Urinary bladder (tissue), 4 donors: ENCODE data around the gene DHCR7. TPM values are rescaled to one million over a fixed set of nuclear protein-coding genes. Genes with fewer than 3 reads are reported as not detected.

Experiments
- DNase-seq: peaks from one replicate; pipeline ENCODE4 v3.0.0-alpha.2; 2015; ENCODE audit errors: extremely low spot score
- H3K27ac ChIP-seq: one replicate; pipeline ENCODE4 v1.5.1; 2013; ENCODE audit warnings: low read depth, mild to moderate bottlenecking, moderate library complexity
- H3K36me3 ChIP-seq: one replicate; pipeline ENCODE4 v1.6.1; 2013; ENCODE audit warnings: mild to moderate bottlenecking, moderate library complexity; ENCODE audit not compliant: insufficient read depth
- H3K4me1 ChIP-seq: one replicate; pipeline ENCODE4 v1.6.1; 2013; ENCODE audit warnings: mild to moderate bottlenecking, moderate library complexity; ENCODE audit not compliant: insufficient read depth
- H3K4me3 ChIP-seq: one replicate; pipeline ENCODE4 v1.5.1; 2013; ENCODE audit warnings: low read depth, low read length
- WGBS: extraction: QIAGEN DNeasy Blood & Tissue Kit; methylation state at CpG from one replicate; pipeline ENCODE4 v1.1.7; 2013; 5-methylcytosine and 5-hydroxymethylcytosine counted together
- polyA plus RNA-seq: library from polyadenylated mRNA; stranded (reverse); fragments of 200-250 nt; gene quantifications from one replicate; pipeline ENCODE4 v1.2.3, GENCODE V29; 2013
- total RNA-seq: library from RNA; depleted of rRNA; stranded (reverse); fragments of >200 nt; gene quantifications from one replicate; pipeline ENCODE4 v1.2.3, GENCODE V29; 2014
- donor health status: healthy with polysubstance abuse.
- donor health status: healthy.

The DHCR7 gene
- total and polyA plus RNA-seq, 2 donors: 8.5 to 11.3 TPM

GRCh38 chr11:71446150-71446549 lies 2.0 kb downstream of the DHCR7 start:
- Histone ChIP-seq H3K4me3 (no peak overlapping the region), H3K27ac (no peak overlapping the region), H3K36me3 (no peaks in the 10 kb centered on the region), H3K4me1 (no peaks in the 10 kb centered on the region)
- DNase-seq: no peak
- WGBS: 94% methylated on average over 1 of the region's 1 CpG

DNA sequence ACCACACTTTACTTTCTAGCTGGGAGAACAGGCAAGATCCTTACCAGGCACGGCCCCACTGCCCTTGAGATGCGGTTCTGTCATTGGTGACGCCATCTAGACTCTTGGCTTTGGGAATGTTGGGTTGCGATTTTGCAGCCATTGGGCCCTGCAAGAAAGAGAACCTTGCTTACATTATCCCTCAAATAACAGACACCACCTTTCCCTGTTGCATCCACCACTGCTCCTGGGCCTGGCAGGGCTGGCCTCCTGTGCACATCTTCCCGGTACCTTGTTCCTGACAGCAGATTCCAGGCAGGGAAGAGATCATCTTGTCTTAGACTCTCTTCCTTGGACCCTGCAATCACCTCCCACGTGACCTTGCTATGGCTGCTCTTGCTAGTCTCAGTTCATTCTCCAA lies 3.4 kb downstream of the DHCR7 start:
- no peak for DNase-seq

DNA sequence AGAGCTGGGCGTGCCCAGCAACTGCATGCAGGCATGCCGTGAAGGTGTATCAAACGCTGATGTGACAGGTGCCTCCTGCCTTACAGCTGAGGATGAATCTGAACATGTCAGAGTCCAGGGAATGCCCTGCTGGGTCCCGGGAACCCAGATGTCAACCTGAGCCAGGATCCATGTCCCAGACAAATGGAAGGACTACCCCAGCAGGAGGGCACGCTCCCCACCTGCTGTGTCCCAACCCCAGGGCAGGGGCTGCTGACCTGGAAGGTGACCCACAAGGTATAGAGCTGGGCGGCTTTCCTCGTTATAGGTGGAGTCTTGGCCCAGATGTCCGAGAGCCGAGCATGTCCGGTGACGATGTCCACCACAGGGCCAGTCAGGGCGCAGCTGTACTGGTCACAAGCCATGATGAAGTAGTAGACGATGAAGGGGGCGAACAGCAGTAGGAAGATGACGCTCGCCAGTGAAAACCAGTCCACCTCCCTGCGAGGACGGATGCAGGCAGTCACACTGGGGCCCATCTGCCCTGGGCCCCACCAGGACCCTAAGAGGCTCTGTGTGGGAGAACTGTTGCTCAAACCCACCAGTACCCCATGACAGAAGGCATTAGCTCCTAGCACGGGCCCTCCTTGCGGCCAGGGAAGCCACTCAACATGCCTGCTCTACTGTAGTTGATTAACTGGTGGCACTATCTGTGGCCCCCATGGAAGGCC lies 4.3 kb downstream of the DHCR7 start:
- WGBS: 97% methylated on average over 20 of the region's 20 CpGs
- DNase-seq: no peak
- no peak overlapping the region for H3K27ac ChIP-seq
- no peak overlapping the region for H3K4me3 ChIP-seq
- no peaks in the 10 kb centered on the region for H3K36me3 ChIP-seq
- no peaks in the 10 kb centered on the region for H3K4me1 ChIP-seq

More for the DNA sequence above, 3.4 kb downstream of the DHCR7 start:
- H3K4me3 ChIP-seq: no peak overlapping the region
- H3K36me3 ChIP-seq: no peaks in the 10 kb centered on the region
- 95% methylated on average over 6 of the region's 6 CpGs for WGBS
- no peak overlapping the region for H3K27ac ChIP-seq
- H3K4me1 ChIP-seq: no peaks in the 10 kb centered on the region

GRCh38 chr11:71442880-71443279 lies 5.3 kb downstream of the DHCR7 start:
- no peak overlapping the region for H3K27ac ChIP-seq
- 97% methylated on average over 5 of the region's 5 CpGs for WGBS
- H3K36me3 ChIP-seq: peaks cover 5% of the 10 kb centered on the region
- no peaks in the 10 kb centered on the region for H3K4me1 ChIP-seq
- no peak overlapping the region for H3K4me3 ChIP-seq
- no peak for DNase-seq

DNA sequence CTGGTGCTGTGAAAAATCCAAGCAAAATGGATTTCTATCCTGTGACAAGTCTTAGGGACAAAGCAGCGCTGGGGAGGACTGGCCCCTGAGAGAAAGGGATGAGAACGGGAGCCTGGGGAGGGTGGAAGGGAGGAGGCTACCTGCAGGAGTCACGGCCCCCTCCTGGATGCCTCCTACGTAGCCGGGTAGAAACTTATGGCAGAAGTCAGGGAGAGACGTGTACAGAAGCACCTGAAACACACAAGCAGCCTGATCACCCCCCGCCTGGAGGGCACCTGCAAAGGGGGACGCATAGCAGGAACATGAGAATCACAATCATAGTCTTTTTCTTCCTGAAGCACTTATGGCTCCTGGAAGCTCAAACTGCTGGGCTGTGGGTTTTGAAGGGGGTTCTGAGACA lies 6.1 kb downstream of the DHCR7 start:
- H3K27ac ChIP-seq: no peak overlapping the region
- 94% methylated on average over 8 of the region's 8 CpGs for WGBS
- H3K4me3 ChIP-seq: no peak overlapping the region
- no peak for DNase-seq
- peaks cover 5% of the 10 kb centered on the region for H3K36me3 ChIP-seq
- H3K4me1 ChIP-seq: no peaks in the 10 kb centered on the region

- no peak for DNase-seq
- WGBS: 97% methylated on average over 11 of the region's 11 CpGs
- H3K27ac ChIP-seq: no peak overlapping the region
- no peak overlapping the region for H3K4me3 ChIP-seq
- H3K4me1 ChIP-seq: no peaks in the 10 kb centered on the region
- H3K36me3 ChIP-seq: peaks cover 5% of the 10 kb centered on the region
Observed at GRCh38 chr11:71441251-71441650, 6.9 kb downstream of the DHCR7 start.

DNA sequence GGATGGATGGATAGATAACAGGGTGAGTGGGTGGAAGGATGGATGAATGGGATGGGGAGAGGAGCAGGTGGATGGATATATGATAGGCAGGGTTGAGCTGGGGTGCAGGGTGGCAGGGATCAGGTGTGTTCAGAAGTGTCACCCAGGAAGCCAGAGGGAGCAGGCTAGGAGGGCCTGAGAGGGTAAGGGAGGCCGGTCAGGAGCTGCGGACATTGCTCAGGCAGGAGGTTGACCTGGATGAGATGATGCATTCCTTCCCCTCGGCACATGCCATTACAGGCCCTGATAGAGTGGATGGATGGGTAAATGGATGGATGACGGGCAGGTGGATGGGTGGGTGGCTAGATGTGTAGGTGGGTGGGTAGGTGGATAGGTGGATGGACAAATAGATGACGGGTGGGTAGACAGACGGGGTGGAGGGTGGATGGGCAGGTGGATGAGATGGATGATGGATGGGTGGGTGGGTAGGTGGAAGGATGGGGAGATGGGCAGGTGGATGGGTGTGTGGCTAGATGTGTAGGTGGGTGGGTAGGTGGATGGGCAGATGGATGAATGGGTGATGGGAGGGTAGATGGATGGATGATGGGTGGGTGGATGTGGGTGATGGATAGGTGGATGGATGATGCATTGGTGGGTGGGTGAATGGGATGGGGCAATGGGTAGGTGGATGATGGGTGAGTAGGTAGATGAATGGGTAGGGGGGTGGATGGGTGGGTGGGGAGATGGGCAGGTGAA lies 8.0 kb downstream of the DHCR7 start:
- DNase-seq: no peak
- H3K36me3 ChIP-seq: peaks cover 5% of the 10 kb centered on the region
- WGBS: 94% methylated on average over 6 of the region's 6 CpGs
- H3K4me3 ChIP-seq: no peak overlapping the region
- no peaks in the 10 kb centered on the region for H3K4me1 ChIP-seq
- no peak overlapping the region for H3K27ac ChIP-seq

GRCh38 chr11:71438650-71439049 lies 9.5 kb downstream of the DHCR7 start:
- H3K27ac ChIP-seq: no peak overlapping the region
- no peak overlapping the region for H3K4me3 ChIP-seq
- 96% methylated on average over 19 of the region's 19 CpGs for WGBS
- no peaks in the 10 kb centered on the region for H3K4me1 ChIP-seq
- no peak for DNase-seq
- peaks cover 5% of the 10 kb centered on the region for H3K36me3 ChIP-seq

- Histone ChIP-seq H3K4me3 (no peak overlapping the region), H3K36me3 (peaks cover 5% of the 10 kb centered on the region), H3K27ac (no peak overlapping the region), H3K4me1 (no peaks in the 10 kb centered on the region)
- no peak for DNase-seq
- 84% methylated on average over 13 of the region's 13 CpGs for WGBS
Observed at GRCh38 chr11:71437879-71438278, 10.3 kb downstream of the DHCR7 start.

DNA sequence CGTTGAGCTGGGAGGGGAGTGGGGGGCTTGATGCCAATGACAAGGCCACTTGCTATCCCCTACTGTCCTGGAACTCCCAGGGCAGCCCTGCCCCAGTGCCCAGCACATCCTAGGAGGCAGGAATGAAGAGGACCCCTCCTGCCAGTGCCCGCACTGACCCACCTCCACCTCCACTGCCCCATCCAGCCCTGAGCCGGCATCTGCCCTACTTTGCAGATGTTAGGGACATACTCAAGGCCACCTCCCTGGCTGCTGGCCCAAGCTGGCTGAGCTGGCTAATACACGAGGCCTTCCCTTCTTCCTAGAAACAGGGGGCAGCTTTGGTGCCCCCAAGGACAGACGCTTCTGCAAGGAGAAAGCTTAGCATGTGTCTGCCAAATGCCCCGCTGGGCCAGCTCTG lies 10.8 kb downstream of the DHCR7 start:
- no peak overlapping the region for H3K27ac ChIP-seq
- 91% methylated on average over 6 of the region's 6 CpGs for WGBS
- H3K4me3 ChIP-seq: no peak overlapping the region
- H3K4me1 ChIP-seq: no peaks in the 10 kb centered on the region
- peaks cover 5% of the 10 kb centered on the region for H3K36me3 ChIP-seq
- DNase-seq: no peak

GRCh38 chr11:71436861-71437260 lies 11.3 kb downstream of the DHCR7 start:
- H3K36me3 ChIP-seq: peaks cover 5% of the 10 kb centered on the region
- no peak overlapping the region for H3K27ac ChIP-seq
- H3K4me1 ChIP-seq: no peaks in the 10 kb centered on the region
- WGBS: 94% methylated on average over 8 of the region's 8 CpGs
- H3K4me3 ChIP-seq: no peak overlapping the region
- no peak for DNase-seq

- no peak for DNase-seq
- H3K4me1 ChIP-seq: no peaks in the 10 kb centered on the region
- WGBS: 97% methylated on average over 39 of the region's 39 CpGs
- H3K36me3 ChIP-seq: peaks cover 5% of the 10 kb centered on the region
- H3K27ac ChIP-seq: no peak overlapping the region
- H3K4me3 ChIP-seq: no peak overlapping the region
Observed at GRCh38 chr11:71435278-71435951, 12.8 kb downstream of the DHCR7 start.

GRCh38 chr11:71434576-71435130 lies 13.5 kb downstream of the DHCR7 start:
- DNase-seq: no peak
- no peak overlapping the region for H3K4me3 ChIP-seq
- H3K27ac ChIP-seq: no peak overlapping the region
- H3K4me1 ChIP-seq: no peaks in the 10 kb centered on the region
- peaks cover 5% of the 10 kb centered on the region for H3K36me3 ChIP-seq
- 76% methylated on average over 18 of the region's 18 CpGs for WGBS
